ENCODE data around the gene SLC2A5.

SLC2A5 gene

DNA sequence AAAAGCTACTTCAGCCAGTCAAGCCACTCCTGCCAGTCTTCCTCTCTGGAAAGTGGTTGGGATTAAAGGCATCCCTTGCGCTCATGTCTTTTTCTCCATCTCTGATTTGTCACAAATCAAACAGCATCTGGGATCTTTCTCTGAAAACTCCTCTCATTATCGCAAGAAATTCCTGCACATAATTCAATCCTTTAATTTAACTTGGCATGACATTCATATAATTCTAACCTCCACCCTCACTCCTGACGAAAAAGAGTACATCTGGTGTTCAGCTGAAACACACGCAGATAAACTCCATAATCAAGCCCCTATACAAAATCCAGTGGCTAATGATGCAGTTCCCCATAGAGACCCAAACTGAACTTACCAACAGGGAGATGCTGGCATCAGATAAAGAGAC lies 19.4 kb upstream of the SLC2A5 start:
- no peak for DNase-seq

DNA sequence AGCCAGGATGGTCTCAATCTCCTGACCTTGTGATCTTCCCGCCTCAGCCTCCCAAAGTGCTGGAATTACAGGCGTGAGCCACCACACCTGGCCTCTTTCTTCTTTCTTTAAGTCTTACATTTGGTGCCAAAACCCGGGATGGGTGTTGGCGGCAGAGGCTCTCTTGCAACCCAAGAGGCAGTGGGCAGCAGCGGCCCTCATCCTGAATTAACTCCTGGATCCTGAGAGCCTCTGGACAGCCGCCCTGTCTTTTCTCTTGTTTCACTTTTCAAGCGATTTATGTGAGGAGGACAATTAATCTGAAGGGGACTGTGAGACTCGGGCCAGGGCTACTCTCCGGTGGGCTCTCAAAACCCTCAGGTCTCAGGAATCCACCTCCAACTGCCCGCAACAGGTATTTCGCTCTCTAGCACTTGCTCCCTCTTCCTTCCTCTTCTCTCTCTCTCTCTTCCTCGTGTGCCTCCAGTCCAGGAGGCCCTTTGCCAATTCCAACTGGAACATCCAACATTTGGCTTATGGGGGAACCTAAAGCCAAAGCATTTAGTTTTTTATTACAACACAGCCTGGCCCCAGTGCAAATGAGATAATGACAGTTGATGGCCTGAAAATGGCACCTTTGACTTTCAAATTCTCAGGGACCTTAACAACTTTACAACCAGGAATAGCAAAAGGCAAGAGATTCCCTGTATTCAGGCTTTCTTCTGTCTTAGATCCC lies 18.1 kb upstream of the SLC2A5 start:
- no peak for DNase-seq

DNA sequence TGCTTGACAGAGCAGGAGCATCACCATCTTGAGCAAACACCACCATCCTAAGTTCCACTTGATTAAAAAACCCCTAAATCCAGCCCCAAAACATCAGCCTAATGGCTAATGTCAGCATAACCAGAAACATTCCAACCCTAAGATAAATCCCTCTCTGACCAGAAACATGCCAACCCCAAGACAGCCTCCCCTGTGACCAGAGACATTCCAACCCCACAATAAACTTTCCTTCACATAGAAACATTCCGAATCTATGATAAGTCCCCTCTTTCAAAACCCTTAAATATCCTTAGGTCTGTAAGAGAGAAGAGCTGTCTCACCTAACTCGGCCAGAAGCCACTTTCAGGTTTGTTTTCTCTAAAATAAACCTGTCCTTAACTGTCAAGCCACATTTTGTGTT lies 17.4 kb upstream of the SLC2A5 start:
- no peak for DNase-seq

DNA sequence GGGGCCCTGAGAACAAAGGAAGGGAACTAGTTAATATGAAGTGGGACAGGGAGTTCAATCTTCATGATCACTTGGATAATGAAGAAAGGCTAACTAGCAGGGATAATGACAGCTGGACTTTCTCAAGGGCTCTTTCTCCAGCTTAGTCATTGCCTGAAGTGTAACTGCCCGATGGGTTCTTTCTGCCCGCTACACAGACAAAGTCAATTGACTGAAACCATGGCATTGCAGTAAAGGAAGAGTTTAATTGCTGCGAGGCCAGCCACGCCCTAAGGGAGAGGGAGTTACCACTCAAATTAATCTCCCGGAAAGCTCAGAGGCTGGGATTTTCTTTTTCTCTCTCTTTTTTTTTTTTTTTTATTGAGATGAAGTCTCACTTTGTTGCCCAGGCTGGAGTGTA lies 16.6 kb upstream of the SLC2A5 start:
- no peak for DNase-seq

DNA sequence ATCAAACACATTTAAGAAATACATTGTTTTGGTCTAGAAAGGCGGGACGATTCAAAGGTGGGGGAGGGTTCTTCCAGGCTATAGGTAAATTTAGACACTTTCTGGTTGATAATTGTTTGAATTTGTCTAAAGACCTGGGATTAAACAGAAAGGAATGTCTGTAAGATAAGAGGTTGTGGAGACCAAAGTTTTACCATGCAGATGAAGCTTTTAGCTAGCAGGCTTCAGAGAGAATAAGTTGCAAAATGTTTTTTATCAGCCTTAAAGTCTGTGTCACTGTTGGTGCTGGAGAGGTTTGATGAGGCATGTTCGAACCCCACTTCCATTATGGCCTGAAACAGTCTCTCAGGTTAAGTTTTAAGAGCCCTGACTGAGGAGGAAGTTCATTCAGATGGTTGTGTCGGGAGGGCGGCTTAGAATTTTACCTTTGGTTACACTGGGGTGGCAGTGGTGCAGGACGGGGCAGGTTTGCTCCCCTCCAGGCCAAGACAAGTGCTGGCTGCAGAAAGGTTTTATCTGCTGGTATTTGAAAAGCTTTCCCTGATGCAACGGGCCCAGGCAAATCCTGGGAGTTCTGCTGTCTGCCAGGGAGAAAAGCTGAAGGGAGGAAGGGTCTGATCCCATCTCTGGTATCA lies 16.0 kb upstream of the SLC2A5 start:
- DNase-seq: no peak

DNA sequence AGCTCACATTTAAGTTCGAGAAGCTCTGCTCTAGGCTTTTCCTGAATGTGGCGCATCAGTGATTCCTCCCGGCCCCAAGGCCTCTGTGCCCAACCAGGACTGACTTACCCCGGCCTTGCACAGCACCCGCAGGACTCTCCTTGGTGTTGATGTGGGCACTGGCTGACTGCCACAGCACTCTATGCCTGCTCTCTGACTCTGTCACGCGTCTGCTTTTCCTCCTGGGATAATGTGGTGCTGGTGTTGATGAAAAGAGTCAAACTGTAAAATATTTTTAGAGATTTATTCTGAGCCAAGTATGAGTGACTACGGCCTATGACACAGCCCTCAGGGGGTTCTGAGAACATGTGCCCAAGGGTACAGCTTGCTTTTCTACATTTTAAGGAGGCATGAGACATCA lies 15.5 kb upstream of the SLC2A5 start:
- DNase-seq: no peak

DNA sequence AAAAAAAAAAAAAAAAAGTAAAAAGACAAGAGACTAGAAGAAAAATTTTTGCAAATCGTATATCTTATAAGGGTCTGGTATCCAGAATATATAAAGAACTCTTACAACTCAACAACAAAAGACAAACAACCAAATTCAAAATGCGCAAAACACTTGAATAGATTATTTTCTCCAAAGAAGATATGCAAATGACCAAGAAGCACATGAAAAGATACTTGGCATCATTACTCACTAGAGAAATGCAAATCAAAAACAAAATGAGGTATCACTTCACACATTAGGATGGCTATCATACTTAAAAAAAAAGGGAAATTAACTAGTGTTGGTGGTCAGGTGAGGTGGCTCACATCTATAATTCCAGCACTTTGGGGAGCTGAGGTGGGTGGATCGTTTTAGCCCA lies 12.0 kb upstream of the SLC2A5 start:
- DNase-seq: no peak

DNA sequence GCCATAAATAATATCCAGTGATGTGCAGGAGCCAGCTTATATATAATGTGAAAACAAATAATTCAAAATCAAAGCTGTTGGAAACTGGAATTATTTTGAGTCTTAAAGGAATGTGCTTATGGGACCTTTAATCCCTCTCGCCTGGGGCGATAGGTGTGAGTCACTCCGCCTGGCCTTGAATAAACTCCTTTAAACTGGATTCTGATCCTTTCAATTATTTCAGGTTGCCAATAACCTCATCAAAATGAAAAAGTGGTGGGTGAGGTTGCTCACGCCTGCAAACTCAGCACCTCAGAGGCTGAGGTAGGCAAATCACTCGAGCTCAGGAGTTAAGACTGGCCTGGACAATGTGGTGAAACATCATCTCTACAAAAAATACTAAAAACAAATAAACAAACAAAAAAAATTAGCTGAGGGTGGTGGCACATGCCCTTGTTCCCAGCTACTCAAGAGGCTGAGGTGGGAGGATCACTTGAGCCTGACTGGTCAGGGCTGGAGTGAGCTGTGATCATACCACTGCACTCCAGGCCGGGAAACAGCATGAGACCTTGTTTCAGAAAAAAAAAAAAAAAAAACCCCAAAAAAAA lies 11.4 kb upstream of the SLC2A5 start:
- DNase-seq: no peak

DNA sequence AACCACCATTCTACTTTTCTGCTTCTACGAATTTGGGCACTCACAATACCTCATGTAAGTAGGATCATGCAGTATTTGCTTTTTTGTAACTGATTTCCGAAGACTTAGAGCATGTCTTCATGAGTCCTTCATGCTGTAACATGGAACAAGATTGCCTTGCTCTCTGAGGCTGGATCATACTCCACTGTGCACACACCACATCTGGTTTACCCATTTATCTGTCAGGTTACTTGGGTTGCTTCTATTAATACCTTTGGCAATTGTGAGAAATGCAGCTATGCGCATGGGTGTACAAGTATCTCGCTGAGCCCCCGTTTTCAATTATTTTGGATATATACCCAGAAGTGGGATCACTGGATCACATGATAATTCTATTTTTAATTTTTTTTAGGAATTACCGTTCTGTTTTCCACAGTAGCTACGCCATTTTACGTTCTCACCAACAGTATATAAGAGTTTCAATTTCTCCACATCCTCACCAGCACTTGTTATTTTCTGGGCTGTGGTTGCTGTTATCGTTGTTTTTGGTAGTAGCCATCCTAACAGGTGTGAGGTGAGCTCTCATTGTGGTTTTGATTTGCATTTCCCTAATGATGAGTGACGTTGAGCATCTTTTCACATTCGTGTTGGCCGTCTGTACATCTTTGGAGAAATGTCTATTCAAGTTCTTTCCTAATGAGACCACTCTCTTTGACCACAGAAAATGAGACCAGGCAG lies 10.7 kb upstream of the SLC2A5 start:
- no peak for DNase-seq

DNA sequence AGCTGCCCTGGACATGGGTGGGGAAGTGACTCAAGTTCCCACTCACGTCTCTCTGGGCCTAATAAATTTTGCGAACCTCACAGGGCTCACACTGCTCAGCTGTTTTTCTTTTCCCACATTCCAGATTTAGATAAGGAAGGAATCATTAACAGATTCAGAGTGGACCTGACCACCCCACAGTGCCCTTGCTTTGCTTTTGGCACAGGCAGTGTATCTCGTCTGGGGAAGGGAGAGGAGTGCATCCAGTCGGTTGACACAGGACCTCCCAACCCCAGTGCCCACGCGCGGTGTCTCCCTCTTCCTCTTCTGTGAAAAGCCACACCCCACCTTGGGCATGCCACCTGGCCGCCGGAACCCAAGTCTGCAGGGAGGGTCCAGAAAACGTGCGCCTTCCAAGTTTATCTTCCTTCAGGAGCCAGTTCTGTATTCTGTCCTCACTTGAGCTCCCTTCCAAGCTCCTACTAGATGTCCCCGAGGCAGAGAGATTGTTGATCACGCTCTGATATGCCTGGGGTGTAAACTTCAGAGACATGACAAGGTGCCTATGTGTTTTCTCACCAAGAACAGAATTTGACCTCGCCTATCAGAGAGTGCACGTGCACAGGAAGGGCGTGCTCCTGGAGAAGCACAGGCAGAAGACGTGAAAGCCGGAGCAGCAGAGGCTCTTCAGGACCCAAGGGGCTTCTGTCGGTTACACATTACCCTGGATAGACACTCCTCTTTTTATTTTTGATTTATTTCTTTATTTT lies 9.5 kb upstream of the SLC2A5 start:
- no peak for DNase-seq

DNA sequence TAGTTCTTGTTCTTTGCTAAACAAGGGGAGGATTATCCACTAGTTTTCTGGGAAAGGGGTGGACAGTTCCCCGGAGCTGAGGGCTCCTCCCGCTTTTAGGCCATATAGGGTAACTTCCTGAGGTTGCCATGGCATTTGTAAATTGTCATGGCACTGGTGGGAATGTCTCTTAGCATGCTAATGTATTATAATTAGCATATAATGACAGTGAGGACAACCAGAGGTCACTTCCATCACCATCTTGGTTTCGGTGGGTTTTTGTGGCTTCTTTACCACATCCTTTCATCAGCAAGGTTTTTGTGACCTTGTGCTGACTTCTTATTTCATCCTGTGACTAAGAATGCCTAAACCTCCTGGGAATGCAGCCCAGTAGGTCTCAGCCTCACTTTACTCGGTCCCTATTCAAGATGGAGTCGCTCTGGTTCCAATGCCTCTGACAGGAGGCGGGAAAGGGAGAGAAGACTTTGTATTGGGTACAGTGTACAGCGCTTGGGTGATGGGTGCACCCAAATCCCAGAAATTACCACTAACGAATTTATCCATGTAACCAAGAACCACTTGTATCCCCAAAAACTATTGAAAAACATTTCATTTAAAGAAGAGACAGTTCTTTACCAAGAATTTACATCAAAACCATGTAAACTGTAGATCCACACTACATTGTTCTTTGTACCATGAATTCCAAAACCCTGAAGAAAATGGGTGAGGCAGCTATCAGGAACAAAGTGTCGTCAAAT lies 8.7 kb upstream of the SLC2A5 start:
- DNase-seq: peak; percentile 1 to 8

DNA sequence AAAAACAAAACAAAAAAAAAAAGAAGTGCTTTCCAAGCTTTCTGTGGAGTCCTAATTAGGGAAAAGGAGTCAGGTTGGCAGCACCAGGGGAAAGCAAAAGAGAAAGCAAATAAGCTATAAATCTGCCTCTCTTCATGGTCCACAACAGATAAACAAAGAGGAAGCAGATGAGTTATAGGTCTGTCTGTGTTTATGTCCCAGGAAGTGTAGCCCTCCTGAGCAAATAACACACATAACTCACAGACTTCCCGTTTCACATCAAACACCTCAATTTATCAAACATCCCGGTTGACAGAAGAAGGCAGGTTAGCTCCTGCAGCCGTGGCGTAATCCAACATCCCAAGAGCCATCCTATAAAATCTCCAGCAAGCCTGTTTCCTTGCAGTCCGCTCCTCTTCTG lies 5.6 kb upstream of the SLC2A5 start:
- DNase-seq: no peak

DNA sequence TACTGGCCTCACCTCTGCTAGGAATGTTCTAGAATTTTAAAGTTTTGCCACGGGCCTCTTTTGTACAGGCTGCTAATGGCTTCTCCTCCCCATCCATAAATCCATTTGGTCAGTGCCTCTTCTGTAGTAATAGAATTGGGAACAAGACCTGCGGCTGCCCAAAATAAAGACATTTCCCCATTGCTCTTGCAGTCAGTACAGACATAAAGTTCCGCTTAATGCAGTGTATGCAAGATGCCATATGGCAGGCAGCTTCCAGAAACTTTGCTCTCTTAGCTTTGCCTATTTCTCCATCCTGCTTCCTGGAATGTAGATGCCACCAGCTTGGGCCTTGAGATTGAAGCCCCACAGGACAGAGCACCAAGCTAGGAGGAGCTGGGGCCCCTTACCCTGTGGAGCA lies 3.7 kb upstream of the SLC2A5 start:
- no peak for DNase-seq

DNA sequence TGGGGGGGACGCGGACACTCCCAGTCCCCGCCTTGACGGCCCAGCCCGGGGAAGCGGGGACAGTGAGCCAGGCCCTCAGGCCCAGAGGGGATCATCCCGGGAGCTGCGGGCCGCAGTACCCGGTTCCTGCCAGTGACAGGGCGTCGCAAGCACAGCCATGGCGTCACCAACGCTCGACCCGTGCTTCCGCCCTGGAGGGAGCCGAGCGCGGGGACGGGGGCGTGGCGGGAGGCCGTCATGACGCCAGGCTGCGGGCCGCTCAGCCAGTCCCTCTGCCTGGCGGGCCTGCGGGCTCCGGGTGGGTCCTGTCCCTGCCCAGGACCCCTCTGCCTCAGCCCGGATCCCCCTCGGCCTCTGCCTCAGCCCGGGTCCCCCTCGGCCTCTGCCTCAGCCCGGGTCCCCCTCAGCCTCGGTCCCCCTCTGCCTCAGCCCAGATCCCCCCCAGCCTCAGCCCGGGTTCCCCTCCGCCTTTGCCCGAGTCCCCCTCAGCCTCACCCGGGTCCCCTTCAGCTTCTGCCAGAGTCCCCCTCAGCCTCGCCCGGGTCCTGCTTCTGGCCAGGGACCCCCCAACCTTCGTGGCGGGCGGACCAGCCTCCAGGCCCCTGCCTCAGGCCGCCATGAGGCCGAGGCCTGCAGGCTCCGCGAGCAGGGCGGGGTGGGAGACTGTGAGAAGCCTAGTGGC lies 2.3 kb upstream of the SLC2A5 start:
- no peak for DNase-seq

DNA sequence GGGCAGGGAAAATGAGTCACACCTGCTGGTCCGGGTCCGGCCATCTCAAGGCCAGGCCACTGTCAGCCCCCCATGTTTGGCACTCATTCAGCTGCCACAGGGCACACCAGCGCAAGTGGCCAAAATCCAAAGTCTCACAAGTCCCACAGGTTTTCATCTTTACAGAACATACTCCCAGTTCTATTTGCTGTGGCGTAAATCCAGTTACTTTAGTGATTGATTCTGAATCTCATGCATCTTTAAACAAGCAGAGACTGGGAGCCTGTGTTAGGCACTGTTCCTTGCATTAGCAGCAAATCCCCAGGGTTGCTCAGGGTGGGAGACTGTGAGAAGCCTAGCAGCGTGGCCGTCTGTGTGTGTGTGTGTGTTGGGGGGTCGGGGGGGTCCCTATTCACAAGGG lies 1.1 kb upstream of the SLC2A5 start:
- DNase-seq: no peak

DNA sequence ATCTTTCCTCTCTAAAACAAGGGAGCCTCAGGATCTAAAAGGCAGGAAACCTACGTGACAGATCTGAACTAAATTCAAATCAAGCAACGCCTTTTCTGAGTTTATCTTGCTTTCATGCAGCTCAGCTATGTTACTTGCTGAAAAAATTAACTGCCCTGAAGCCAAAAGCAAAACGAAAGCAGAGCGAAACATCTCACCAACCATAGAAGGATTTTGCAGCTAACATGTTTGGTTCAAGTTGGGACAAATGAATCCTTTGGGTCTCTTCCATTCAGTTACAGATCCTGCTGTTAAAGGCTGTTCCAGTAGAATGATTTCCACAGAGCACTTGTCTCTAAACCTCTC lies 482 bp downstream of the SLC2A5 start:
- no peak for DNase-seq

DNA sequence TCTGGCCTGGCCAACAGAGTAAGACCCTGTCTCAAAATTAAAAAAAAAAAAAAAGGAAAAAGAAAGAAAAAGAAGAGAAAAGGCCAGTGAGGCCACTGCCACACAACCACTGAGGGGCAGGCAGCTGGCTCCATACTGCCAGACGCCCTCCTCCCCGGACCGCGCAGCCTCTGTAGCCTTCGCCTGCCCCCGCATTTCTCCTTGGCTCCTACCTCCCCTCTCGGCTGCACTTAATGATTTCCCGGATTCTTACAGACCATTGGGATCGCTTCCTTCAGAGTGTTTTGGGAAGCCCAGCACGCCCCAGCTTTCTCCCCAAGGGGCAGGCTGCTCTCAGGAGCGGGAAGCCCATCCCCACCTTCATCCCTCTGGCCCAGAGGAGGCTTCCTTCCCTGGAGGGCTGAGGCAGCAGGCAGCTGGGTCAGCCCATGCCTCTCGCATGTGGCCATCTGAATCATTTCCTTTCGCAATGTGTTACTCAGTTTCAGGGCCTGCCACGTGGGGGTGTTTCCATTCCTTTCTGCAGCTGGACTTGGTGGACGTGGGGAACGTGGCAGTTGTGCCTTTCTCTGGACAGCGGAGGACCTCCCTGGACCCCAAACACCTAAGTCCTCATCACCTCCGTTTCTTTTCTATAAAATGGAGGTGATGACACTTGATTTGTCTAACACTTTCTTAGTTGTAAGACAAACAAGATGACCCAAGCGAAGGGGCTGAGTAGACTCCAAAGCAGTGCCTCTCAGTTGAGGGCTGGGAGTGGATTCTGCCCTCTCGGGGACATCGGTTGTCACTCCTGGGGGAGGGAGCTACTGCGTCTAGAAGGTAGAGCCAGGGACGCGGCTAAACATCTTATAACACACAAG lies 2.3 kb downstream of the SLC2A5 start:
- no peak for DNase-seq

DNA sequence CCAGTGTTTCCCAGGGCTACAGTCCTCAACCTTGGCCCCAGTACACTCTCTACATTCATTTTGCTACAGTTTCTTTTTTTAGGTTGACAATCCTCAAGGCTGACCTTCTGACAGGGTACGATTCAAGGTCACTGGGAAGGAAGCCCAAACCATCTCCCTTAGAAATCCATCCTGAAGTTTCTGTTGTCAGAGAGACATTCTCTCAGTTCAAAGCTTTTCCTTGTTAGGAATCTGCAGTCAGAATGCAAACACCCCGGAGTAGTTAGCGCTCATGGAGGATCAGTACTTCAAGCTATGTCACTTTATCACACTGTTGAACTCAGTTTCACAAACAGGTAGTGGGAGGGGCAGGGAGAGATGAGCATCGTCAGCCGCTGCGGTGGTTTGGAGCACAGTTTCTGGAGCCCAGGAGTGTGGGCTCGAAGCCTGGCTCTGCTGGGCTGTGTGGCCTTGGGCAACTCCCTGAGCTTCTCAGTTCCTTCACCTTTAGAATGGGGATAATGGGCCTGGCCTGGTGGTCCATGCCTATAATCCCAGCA lies 4.2 kb downstream of the SLC2A5 start:
- no peak for DNase-seq

DNA sequence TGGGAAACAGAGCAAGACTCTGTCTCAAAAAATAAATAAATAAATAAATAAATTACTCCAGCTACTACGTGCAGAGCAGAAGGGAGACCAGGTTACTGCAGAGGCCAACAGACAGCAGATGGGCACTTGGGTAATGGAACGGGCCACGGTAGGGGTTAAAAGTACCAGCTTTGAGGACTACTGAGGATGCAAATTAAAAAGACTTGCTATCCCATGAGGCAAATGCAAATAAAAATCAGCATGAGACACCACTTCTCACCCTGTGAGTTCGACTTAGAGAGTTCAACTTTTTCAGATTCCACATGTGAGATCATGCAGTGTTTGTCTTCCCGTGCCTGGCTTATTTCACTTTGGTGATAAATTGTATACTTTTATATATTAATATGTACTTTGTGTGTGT lies 6.6 kb downstream of the SLC2A5 start:
- no peak for DNase-seq

DNA sequence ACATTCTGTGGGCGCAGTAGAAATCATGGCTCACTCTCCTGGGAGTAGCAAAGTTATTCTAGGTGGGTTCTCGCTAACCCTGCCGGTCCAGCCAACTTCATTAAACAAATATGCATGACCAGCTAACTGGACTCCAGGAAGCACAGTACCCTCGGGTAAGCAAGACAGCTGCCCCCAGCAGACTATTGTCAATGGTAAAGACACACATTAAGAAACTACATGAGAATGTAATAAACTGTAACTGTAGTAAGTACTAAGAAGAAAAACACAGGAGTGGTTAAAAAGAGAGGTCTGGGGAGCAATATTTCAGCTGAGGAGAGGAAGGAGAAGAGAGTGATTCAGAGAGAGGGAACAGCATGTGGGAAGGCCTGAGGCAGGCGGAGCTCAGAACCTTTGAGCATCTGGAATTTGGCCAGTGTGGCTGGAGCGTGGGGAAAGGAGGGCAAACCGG lies 7.4 kb downstream of the SLC2A5 start:
- DNase-seq: no peak
